Tibial nerve (tissue), 3 donors: ENCODE measurements around the gene MOV10L1.

Experiments
- POLR2A ChIP-seq, 2 donors: fragments of 450-650 bp; IDR thresholded peaks; one replicate each; pipeline ENCODE4 v1.6.1; 2017; ENCODE audit warnings: antibody characterized with exemption in 2 of 2, mild to moderate bottlenecking in 2 of 2, moderate library complexity in 2 of 2
- TF ChIP-seq, protein P1 (sequence below), 5 experiments: fragments of 200-600 bp in 3 of 5; fragments of 450-650 bp in 2 of 5; sonication (generic) in 3 of 5; IDR thresholded peaks; one replicate each; pipeline ENCODE4 v1.5.1; 2016 to 2019; ENCODE audit warnings: antibody characterized with exemption in 5 of 5, mild to moderate bottlenecking in 3 of 5, moderate library complexity in 2 of 5

DNA sequence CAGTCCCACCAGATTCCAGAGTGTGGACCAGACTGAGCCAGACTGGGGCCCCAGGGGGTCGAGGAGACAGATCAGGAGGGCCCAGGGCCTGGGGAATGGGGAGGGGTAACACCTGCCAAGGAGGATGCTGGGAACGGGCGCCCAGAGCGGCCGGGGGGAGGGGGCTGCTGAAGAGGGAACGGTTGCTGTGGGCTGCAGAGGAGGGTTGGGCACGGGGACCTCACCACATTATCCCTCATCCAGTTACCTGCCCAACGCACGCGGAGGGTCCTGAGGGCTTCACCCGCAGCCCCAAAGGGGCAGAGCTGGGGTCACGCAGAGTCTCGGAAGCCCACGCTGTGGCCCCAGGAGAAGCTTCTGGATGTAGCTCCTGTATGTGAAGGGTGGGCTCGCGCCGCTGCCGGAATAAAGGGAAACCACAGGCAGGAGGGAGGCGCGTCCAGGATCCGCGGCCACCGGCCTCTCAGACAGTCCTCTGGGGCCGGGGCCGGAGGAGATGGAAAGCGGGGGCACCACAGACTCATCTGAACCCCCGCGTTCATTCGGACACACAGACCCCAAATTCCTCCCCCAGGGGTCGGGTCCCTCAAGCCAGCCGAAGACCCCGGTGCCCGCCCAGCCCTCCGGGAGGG lies 110.1 kb downstream of the MOV10L1 start:
- TF ChIP-seq, protein P1, sequence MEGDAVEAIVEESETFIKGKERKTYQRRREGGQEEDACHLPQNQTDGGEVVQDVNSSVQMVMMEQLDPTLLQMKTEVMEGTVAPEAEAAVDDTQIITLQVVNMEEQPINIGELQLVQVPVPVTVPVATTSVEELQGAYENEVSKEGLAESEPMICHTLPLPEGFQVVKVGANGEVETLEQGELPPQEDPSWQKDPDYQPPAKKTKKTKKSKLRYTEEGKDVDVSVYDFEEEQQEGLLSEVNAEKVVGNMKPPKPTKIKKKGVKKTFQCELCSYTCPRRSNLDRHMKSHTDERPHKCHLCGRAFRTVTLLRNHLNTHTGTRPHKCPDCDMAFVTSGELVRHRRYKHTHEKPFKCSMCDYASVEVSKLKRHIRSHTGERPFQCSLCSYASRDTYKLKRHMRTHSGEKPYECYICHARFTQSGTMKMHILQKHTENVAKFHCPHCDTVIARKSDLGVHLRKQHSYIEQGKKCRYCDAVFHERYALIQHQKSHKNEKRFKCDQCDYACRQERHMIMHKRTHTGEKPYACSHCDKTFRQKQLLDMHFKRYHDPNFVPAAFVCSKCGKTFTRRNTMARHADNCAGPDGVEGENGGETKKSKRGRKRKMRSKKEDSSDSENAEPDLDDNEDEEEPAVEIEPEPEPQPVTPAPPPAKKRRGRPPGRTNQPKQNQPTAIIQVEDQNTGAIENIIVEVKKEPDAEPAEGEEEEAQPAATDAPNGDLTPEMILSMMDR (IDR thresholded peaks at IDR 0.05): no peak
- no peak for TF ChIP-seq POLR2A (IDR thresholded peaks at IDR 0.05)
